GM18870 (cell line): ENCODE data around the gene IQGAP3.
"Not testable (repeated sequence)": the region's sequence is repeated elsewhere in the genome, so short reads cannot be mapped to it uniquely, and the experiment has no call there.

ENCODE experiments used
- ATAC-seq: cut with Tn5 transposase; IDR thresholded peaks from one replicate; pipeline ENCODE4 v1.9.1; 2021; ENCODE audit warnings: moderate library complexity; ENCODE audit not compliant: unreplicated experiment

Gene IQGAP3

GRCh38 chr1:156593661-156593989 lies 21.3 kb upstream of the IQGAP3 start:
- ATAC-seq = no peak

- no peak for ATAC-seq
Observed at GRCh38 chr1:156592910-156593660, 20.7 kb upstream of the IQGAP3 start.

- no peak for ATAC-seq
Observed at GRCh38 chr1:156592158-156592909, 20.0 kb upstream of the IQGAP3 start.

GRCh38 chr1:156591432-156592157 lies 19.2 kb upstream of the IQGAP3 start, which contains the start of gene NAXE:
Gene NAXE, plus strand, starts transcription at chr1:156591776. Its CDS starts 29 bp downstream, at chr1:156591805.
- no peak for ATAC-seq

GRCh38 chr1:156591181-156591431 lies 18.7 kb upstream of the IQGAP3 start:
- ATAC-seq = no peak

GRCh38 chr1:156590326-156591180 lies 18.2 kb upstream of the IQGAP3 start:
- no peak for ATAC-seq

GRCh38 chr1:156589546-156589945 lies 17.2 kb upstream of the IQGAP3 start:
- ATAC-seq = no peak

GRCh38 chr1:156587927-156588326 lies 15.6 kb upstream of the IQGAP3 start:
- ATAC-seq = not testable (repeated sequence)

GRCh38 chr1:156586892-156587477 lies 14.6 kb upstream of the IQGAP3 start:
- ATAC-seq = no peak

- no peak for ATAC-seq
Observed at GRCh38 chr1:156586323-156586722, 14.0 kb upstream of the IQGAP3 start.

- no peak for ATAC-seq
Observed at GRCh38 chr1:156584813-156585212, 12.4 kb upstream of the IQGAP3 start.

GRCh38 chr1:156583821-156584622 lies 11.7 kb upstream of the IQGAP3 start:
- ATAC-seq = no peak

GRCh38 chr1:156582388-156583017 lies 10.1 kb upstream of the IQGAP3 start:
- ATAC-seq = no peak

GRCh38 chr1:156581661-156582387 lies 9.5 kb upstream of the IQGAP3 start:
- ATAC-seq = no peak

- ATAC-seq = no peak
Observed at GRCh38 chr1:156579472-156579871, 7.1 kb upstream of the IQGAP3 start, which contains the start of gene TTC24. Gene TTC24, plus strand, starts transcription at chr1:156579723. Its CDS starts 1,642 bp downstream, at chr1:156581365.

GRCh38 chr1:156578055-156578454 lies 5.7 kb upstream of the IQGAP3 start:
- no peak for ATAC-seq

- ATAC-seq = no peak
Observed at GRCh38 chr1:156577550-156577949, 5.2 kb upstream of the IQGAP3 start.

GRCh38 chr1:156574039-156574633 lies 1.8 kb upstream of the IQGAP3 start:
- no peak for ATAC-seq
